GM18505 (cell line): ENCODE data around the gene ITGB8.
"Not testable (repeated sequence)": the region's sequence is repeated elsewhere in the genome, so short reads cannot be mapped to it uniquely, and the experiment has no call there.

Experiments
- ATAC-seq: cut with Tn5 transposase; IDR thresholded peaks from one replicate; pipeline ENCODE4 v1.9.1; 2021; ENCODE audit not compliant: unreplicated experiment
- POLR2A ChIP-seq: IDR thresholded peaks from 4 replicates; pipeline ENCODE4 v1.6.1; 2011; ENCODE audit warnings: borderline replicate concordance; ENCODE audit not compliant: insufficient read depth, insufficient read length; ENCODE audit errors: extremely low read depth

ITGB8 gene

DNA sequence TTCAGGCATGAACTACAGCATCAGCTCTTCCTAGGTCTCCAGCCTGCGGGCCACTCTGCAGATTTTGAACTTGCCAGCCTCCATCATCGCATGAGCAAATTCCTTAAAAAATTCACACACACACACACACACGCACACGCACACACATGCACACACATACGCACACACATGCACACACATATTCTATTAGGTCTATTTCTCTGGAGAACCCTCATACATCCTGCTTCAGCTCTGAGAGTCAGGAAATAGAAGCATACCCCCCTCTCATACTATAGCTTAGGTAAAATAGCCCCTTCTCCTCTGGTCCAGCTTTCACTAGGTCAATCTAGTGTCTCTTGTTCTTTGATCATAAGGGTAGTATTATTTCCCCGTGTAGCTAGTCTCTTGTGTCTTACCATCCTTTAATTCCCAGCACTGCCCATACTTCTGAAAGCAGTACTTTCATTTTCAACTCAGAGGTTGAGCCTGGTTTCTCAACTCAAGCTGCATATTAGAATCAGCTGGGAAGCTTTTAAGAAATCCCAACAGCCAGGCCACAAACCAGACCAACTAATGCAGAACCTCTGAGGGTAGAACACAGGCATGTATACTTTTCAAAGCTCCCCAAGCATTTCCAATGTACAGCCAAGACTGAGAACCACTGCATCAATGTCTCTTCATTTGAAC, 30.9 kb upstream of the ITGB8 start:
- ATAC-seq, result peak; percentile 45
- TF ChIP-seq POLR2A, result no peak

DNA sequence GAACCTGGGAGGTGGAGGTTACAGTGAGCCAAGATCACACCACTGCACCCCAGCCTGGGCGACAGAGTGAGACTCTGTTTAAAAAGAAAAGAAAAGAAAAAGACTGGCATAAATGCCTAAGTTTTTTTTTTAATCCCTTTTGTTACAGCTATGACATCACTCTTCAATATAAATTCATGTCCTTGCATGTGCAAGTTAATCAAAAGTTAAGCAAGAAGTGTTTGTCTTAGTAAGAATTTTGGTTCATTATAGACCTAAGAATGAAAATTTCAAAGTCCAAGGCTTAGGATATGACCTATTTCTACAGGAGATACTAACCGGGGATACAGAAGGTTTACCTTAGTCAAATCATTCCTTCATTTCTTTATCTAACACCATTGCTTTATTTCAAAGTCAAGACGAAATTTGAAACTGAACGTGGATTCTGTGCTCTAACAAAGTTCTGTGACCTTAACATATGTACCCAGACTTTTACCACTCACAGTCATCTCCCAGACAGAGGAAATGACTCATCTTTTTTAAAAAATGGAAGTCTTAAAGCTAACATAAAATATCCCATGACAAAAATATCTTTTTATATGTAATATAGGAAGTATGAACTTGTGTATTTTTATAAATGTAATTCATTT, 29.3 kb upstream of the ITGB8 start:
- no peak for TF ChIP-seq POLR2A
- no peak for ATAC-seq

DNA sequence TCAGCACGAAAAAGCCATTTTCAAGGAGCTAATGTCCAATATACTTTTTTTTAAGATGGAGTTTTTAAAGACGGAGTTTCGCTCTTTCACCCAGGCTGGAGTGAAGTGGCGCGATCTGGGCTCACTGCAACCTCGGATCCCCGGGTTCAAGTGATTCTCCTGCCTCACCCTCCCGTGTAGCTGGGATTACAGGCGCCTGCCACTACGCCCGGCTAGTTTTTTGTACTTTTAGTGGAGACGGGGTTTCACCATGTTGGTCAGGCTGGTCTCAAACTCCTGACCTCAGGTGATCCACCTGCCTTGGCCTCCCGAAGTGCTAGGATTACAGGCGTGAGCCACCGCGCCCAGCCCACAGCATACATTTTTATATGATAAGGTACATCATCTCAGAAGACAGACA, 28.4 kb upstream of the ITGB8 start:
- ATAC-seq, result not testable (repeated sequence)

DNA sequence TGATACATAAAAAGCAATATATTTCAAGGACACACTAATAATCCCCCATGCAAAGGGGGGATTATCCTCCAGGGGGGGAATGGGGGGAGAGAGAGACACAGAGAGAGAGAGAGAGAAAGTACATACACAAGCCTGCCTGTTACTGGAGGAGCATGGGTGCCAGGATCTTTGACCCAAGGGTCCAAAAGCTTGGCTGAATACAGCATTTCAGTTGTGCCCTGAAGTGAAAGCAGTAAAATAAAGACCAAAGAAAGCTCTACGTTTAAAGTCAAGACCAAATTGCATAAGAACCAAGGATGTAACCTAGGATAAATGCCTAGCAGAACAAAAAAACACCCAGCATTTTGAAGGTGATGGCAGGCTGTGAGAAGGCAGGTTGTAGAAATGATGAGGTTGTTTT, 27.8 kb upstream of the ITGB8 start:
- no peak for TF ChIP-seq POLR2A
- no peak for ATAC-seq

DNA sequence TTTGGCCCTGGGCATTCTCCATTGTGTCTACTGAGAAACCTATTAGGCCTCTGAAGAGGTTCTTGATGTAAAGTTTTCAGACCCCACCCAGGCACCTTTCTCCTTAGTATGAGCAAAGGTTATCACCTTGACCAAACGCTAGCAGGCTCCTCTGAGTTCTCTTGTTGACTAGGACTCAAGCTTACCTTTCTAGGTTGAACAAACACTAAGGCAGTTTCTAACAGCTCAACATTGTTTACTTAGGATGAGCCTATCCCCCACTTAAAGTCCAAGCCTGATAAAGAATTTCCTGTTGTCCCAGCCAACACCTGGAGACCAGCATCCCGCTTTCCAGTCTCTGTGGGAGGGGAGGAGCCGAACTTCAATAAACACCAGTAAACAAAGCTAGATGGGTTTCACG, 26.3 kb upstream of the ITGB8 start:
- ATAC-seq, result no peak
- no peak for TF ChIP-seq POLR2A

DNA sequence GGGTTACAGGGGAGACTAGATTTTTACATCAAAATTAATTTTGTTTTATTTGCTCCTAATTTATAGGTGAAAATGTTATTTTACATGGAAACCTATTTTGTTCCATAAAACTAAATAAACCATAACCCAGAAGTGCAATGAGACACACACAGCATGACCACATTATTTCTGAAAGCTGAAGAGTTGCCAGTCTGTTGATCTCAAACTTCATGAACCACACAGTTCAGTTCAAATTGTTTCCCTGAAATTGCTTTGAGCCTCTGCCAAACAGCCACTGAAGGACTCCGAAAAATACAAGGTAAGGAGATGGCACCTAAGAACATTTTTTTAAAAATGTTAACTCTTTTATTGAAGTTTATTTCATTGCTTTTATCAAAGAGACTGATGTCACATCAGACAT, 25.0 kb upstream of the ITGB8 start:
- ATAC-seq, result no peak
- no peak for TF ChIP-seq POLR2A

DNA sequence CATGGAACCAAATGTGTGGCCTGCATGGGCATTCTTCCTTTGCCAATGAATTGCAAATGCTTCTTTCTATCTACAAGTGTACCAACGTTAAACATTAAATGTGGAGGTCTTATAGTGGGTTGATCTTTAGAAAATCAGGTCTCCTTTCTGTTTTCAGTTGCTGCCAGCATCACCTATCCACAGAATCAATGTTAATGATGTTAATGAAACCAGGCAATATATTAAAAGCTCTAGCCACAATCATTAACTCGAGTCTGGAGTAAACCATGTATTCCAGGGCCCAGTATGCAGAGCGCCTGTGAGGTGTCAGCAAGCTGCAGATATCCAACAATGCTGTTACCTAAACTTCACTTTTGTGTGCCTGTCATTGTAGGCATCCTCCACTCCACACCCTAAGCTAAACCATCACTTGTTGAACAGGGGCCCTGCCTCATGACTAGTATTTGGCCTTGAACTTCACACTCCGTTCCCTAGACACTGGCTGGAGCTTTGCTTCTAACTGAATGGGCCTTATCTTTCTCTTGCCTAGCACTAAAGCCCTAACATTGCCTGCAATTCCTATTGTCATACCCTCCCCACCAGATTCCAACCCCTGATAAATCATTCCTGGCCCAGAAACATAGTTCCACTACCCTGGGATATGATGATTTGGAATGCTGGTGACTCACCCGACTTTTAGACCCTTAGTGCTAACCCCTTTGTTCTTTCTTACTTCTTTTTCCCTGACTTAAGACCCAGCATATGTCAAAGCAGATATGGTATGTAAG, 24.3 kb upstream of the ITGB8 start:
- no peak for TF ChIP-seq POLR2A
- ATAC-seq, result no peak

DNA sequence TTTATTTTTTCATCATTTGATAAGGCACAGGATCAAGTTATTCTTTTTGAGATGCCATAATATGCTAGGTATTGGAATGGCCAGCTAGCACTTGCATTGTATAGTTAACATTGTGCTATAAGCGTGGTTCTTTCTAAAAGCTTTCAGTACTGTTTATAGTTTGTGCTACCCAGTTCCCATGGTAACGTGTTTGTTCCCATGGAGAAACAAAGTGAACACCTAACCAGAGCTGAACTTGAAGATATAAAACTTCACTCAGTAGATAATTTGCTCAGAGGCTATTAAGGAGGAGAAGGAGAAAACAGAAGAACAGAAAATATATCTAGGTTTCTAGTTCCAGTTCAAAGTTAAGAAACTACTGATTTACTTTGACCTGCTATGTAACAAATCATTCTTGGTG, 23.6 kb upstream of the ITGB8 start:
- TF ChIP-seq POLR2A, result no peak
- ATAC-seq, result peak; percentile 65

DNA sequence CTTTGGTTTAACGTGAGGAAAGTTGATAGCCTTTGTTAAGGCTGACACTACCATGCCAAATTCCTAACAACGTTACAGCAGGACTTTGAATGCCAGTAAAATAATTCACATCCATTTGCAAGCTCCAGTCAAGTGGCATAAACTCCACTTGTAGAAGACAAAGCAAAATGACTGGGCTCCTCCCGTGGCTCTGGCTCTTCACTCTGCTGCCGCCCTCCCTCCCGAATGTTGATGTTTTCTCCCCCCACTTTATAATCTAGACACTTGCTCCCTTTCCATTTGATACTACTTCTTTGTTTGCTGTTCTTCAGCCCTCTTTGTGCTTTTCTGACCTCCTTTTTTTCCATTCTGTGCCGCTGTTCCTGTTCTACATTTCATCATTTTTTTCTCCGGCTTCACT, 22.8 kb upstream of the ITGB8 start:
- TF ChIP-seq POLR2A, result no peak

DNA sequence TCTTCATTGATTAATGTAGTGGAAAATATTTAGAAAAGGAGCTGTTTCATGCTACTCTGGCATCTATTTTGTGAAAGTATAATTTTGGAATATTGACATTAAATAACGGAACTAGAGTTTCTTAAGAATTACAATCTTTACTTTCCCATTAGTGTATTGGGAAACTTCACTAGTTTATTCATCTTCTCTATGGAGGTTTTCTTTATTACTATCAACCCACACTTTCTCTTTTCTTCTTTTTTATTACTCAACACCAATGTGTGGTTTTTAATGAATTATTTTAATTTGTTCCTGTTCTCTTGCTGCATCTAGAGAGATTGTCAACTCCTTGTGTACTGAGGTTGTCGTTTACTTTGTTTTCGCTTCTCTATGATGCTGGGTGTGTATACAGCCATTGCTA, 20.4 kb upstream of the ITGB8 start:
- ATAC-seq, result no peak
- TF ChIP-seq POLR2A, result no peak

More for the DNA sequence above, 22.8 kb upstream of the ITGB8 start:
- no peak for ATAC-seq

DNA sequence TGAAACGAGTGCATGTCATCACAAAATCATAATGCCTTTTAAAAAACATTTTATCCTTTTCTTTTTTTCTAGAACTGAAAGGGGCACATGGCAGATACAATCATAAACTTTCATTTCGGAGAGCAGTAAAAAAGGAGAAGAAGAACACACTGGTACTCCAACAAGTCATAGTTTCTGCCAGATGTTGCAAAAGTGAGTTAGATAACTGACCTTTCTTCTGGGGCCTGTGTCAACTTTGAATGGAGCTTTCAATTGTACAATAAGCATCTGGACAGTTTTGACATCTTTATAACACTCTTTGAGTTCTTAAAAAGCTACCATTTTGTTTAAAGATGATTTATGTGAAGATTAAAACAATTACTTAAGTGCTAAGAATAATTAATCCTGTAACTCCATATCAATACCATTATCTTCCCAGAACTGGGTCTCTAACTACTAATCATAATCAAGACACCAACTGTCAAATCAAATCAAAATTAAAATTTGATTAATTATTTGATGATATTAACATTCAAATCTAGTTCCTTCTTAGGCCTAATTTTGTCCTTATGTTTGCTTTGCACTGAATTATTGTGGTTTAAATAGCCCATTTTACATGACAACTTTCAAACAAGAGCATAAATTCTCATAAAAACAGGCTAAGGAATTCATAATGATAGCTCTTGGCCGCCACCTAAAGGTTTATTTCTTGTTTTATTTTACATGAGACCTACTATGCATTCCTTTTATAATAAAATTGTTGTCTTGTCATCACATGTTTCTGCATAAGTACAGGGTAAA, 19.5 kb upstream of the ITGB8 start:
- TF ChIP-seq POLR2A, result no peak
- no peak for ATAC-seq

DNA sequence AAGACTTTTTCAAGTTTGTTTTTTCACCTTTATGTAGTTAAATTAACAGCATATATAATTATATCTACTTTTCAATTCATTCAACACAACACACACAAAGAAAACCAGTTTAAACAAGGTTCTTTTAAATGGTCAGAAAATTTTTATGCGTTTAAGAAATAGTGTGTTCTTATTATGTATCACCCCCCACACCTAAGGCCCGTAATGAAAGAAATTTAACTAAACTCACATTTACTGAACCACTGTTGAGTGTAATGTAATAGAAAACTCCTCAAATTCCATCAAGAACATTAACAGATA, 19.0 kb upstream of the ITGB8 start:
- TF ChIP-seq POLR2A, result no peak
- no peak for ATAC-seq

DNA sequence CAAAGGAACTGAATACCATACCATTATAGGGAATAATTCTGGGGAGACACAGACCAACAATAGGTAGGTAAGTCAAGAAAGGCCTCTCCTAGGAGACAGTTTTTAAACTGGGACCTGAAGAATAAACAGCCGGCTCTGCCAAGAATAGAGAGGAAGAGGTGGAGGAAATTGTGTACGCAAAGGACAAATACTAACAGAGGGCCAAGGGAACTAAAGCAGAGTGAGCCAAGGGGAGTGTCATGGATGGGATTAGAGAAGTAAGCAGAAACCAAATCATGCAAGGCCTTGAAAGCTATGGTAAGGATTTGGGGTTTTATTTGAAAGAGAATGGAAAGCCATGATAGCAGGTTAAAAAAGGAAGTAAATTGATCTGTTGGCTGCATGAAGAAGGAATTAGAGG, 18.1 kb upstream of the ITGB8 start:
- ATAC-seq, result no peak
- TF ChIP-seq POLR2A, result no peak
